Right hindlimb (tissue), 1 donor: ENCODE results near the gene KMT5C.

Source experiments
- DNase-seq: peaks from one replicate; pipeline ENCODE4 v3.0.0-alpha.2; 2018

Gene KMT5C

GRCh38 chr19:55369653-55370304 lies 30.1 kb downstream of the KMT5C start:
- DNase-seq = peak; percentile 53

- DNase-seq = no peak
These were observed 30.8 kb downstream of the KMT5C start, which contains the start of gene IL11 for GRCh38 chr19:55370305-55370988. Gene IL11 (minus strand): TSS chr19:55370463. CDS start chr19:55370310, 153 bp downstream.

DNA sequence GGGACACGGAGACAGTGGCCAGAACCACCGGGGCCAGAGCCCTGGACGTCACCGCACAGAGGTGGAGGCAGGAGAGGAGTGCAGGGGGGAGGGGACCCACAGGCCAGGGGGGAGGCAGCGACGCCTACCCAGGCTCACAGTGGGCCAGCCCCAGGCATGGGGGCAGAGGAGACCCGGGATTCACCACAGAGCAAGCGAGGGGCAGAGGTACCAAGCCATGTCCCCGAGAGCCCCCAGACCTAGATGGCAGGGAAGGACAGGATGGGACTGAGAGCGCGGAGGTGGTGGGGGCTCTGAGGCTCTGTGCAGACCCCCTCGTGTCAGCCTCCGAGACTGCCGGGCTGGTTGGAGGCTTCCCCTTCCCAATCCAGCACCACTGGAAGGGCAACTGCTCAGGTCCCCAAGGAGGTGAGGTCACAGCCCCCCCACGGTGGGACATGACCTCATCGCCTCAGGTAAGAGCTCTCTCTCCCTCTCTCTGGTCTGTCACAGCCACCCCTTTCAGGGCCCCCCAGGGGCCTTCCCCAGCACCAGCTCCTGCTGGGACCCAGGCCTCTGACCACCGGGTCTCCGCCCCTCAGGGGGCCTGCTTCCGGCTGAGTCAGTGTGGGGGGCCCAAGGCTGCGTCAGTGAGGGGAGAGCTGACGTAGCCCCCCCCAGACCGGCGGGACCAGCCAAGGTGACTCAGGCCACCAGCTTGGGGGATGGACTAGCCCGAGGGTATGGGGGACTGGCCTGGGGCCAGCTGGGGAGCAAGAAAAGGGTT lies 32.8 kb downstream of the KMT5C start:
- DNase-seq = no peak

DNA sequence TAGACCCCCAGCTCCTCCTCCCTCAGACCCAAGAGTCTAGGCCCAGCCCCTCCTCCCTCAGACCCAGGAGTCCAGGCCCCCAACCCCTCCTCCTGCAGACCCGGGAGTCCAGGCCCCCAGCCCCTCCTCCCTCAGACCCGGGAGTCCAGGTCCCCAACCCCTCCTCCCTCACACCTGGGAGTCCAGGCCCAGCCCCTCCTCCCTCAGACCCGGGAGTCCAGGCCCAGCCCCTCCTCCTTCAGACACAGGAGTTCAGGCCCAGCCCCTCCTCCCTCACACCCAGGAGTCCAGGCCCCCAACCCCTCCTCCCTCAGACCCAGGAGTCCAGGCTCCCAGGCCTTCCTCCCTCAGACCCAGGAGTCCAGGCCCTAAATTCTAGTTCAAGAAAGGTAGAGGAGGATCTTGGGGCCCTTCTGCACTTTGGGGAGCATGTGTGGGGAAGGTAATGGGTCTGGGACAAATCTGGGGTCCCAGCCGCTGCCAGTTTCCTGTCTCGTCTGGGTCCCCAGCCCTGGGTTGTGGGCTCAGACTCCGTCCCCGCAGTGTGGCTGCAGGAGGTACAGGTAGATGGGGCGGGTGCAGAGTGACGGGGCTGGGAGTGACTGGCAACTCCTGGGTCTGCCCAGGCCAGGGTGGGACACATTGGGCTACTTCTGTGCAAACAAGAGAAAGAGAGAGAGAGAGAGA lies 33.8 kb downstream of the KMT5C start:
- no peak for DNase-seq

DNA sequence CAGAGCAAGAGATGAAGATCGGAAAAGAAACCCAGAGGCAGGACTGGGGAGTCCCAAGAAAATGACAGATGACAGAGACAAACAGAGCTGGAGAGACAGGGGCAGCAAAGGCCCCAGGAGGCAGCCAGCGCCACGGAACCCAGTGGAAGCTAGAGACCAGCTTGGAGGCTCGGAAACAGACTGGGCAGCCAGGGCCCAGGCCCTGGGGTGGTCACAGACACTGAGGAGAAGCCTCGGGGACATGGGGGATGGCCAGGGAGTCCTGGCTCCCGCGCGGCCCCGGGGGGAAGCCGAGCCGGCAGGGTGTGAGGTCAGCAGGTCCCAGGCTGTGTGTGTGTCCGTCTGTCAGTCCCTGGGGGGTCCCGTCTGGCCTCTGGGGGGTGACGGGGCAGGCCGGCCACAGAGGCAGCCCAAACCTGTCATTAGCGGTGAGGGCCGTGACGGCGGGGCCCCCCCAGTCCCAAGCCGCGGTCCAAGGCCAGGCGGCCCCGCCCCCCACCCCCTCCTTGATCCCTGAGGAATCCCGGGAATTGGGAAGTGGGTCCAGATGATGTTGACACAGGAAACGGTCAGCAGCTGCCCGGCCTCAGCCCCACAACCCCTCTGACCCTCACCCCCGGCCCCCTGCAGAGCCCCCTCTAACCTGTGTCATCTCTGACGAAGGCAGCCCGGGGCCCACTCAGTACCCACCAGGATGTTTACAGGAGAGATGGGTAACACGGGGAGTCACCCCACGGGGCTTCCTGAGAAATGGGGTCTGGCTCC lies 34.5 kb downstream of the KMT5C start:
- no peak for DNase-seq

- no peak for DNase-seq
These were observed 36.7 kb downstream of the KMT5C start, which contains the start of gene TMEM190 for GRCh38 chr19:55376241-55376933. Gene TMEM190 (plus strand): TSS chr19:55376826. CDS start chr19:55376854, 28 bp downstream.

GRCh38 chr19:55377356-55378131 lies 37.9 kb downstream of the KMT5C start:
- peak; percentile 53 for DNase-seq

GRCh38 chr19:55379174-55379573 lies 39.5 kb downstream of the KMT5C start:
- peak; percentile 86 for DNase-seq

GRCh38 chr19:55382013-55382412 lies 42.3 kb downstream of the KMT5C start:
- no peak for DNase-seq

DNA sequence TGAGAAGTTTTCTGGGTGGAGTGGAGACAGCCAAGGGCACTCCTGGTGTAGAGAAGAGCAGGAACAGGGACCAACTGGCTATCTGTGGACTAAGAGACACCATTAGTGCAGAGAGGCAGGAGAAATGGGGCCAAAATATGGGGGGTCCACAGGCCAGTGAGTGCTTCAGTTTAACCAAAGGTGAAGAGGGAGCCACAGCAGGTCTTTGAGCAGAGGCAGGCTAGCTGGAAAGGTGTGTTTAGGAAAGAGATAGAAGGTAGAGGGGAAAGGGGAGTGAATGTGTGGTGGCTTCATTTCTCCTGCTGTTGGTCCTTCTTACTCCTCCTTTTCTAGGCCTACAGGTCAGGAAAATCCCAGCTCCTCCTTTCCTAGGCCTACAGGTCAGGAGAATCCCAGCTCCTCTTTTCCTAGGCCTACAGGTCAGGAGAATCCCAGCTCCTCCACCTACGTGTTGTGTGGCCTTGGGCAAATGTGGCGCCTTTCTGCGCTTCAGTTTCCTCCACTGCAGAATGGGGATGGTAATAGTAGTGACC lies 42.9 kb downstream of the KMT5C start:
- no peak for DNase-seq

- DNase-seq = peak; percentile 69
These were observed 43.8 kb downstream of the KMT5C start for GRCh38 chr19:55383279-55384130.

GRCh38 chr19:55384131-55384919 lies 44.6 kb downstream of the KMT5C start, which contains the start of gene TMEM238:
Gene TMEM238 (minus strand): TSS chr19:55384292. CDS start chr19:55384259, 33 bp downstream.
- DNase-seq = no peak

DNA sequence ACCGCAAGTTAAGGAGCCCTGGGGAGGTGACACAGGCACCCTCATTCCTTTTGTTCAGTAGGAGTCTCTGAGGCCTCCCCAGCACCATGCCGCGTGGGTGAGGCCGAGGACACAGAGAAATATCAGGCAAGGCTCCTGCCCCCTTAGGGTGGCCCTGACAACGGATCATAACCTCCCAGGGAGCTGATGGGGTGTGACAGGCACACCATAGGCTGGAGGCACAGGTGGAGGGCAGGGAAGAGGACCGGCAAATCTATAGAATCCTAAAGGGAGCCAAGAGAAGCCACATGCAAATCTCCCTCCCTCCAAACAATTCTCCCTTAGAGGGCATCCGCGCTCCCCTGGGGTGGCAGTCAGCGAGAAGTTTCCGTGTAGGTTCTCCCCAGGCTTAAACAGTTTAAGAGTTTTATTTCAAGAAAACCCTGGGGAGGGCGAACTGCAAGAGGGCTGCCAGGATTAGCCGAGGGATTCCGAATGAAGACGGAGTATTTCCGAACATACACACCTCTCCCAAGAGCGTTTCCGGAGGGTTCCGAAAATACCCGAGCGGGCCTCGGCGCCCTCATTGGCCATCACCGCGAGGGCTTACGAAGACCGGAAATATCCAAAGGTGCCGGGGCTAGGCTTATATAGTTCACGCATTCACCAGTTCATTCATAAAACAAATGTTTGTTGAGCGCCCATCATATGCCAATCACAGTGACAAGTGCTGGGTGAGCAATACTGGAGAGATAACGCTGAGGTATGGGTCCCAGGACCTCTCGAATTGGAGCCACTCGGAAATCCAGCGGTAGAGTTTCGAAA lies 45.4 kb downstream of the KMT5C start:
- DNase-seq = peak; percentile 98

- peak; percentile 100 for DNase-seq
These were observed 46.2 kb downstream of the KMT5C start, which contains the start of gene RPL28 for GRCh38 chr19:55385724-55386492. Gene RPL28 (plus strand): TSS chr19:55385932. CDS start chr19:55386358, 426 bp downstream.

- no peak for DNase-seq
These were observed 46.9 kb downstream of the KMT5C start for GRCh38 chr19:55386493-55386971.

DNA sequence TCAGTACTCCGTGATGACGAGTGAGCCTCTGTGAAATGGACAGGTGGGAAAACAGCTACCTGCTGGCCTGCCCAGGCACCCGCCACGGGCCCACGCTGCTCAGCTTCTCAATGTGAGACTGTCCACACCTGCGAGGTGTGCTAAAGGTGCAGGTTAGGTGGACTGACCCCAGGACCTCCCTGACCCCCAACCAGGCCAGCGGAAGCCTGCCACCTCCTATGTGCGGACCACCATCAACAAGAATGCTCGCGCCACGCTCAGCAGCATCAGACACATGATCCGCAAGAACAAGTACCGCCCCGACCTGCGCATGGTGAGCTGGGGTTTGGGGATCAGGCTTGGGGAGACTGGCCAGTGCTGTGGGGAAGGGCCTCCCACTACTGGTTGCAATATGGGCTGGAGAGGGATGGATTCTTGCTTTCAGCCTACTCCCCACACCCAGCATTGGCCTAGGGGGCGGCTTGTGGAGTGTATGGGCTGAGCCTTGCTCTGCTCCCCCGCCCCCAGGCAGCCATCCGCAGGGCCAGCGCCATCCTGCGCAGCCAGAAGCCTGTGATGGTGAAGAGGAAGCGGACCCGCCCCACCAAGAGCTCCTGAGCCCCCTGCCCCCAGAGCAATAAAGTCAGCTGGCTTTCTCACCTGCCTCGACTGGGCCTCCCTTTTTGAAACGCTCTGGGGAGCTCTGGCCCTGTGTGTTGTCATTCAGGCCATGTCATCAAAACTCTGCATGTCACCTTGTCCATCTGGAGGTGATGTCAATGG lies 48.2 kb downstream of the KMT5C start:
- no peak for DNase-seq
